ENCODE data around the gene EZH1. TPM values are rescaled to one million over a fixed set of nuclear protein-coding genes. Genes with fewer than 3 reads are reported as not detected.

Gene EZH1
- total and polyA plus RNA-seq, 7 donors, result 15.2 to 59.1 (median 32.7) TPM

- DNase-seq, result no peak
- 59 to 72% (median 69%) methylated on average over 3 of the region's 3 CpGs for WGBS, 3 donors
- Histone ChIP-seq H3K9me3 (no peaks in the 10 kb centered on the region), H3K36me3 (ENCODE audit: insufficient read depth in 1 of 2, low read depth in 1 of 2) (peaks cover 6 to 54% of the 10 kb centered on the region in 2 donors), H3K27me3 (ENCODE audit: insufficient read depth in 3 of 3, low read length in 2 of 3) (peaks cover 0 to 44% (median 17%) of the 10 kb centered on the region in 3 donors), H3K4me3 (no peak overlapping the region), H3K27ac (no peak overlapping the region), H3K4me1 (peaks cover 3% of the 10 kb centered on the region)
- peak in 1 of 4 donors; percentile 5 for ATAC-seq
- intact Hi-C loops (cut with DNase I), result no loop called here
- TF ChIP-seq CTCF (IDR thresholded peaks at IDR 0.05), result no peak
Observed at GRCh38 chr17:42779304-42779935, 34.6 kb upstream of the EZH1 start.

- H3K36me3 ChIP-seq (ENCODE audit: insufficient read depth in 1 of 2, low read depth in 1 of 2), result peaks cover 6 to 55% of the 10 kb centered on the region in 2 donors
- no peak for TF ChIP-seq CTCF (IDR thresholded peaks at IDR 0.05)
- 80 to 87% (median 86%) methylated on average over 5 of the region's 5 CpGs for WGBS, 3 donors
- no peaks in the 10 kb centered on the region for H3K9me3 ChIP-seq
- no peak overlapping the region for H3K27ac ChIP-seq
- intact Hi-C loops (cut with DNase I), result no loop called here
- no peak for ATAC-seq
- no peak for DNase-seq
- peaks cover 0 to 35% (median 13%) of the 10 kb centered on the region in 3 donors for H3K27me3 ChIP-seq (ENCODE audit: insufficient read depth in 3 of 3, low read length in 2 of 3)
- peaks cover 11% of the 10 kb centered on the region for H3K4me1 ChIP-seq
- no peak overlapping the region for H3K4me3 ChIP-seq
Observed at GRCh38 chr17:42778570-42778969, 33.7 kb upstream of the EZH1 start.

GRCh38 chr17:42775534-42776098 lies 30.8 kb upstream of the EZH1 start:
- DNase-seq (no peak), ATAC-seq (no peak)
- H3K9me3 ChIP-seq, result no peaks in the 10 kb centered on the region
- WGBS, 3 donors, result 54 to 62% (median 58%) methylated on average over 3 of the region's 3 CpGs
- H3K4me1 ChIP-seq, result peaks cover 15% of the 10 kb centered on the region
- H3K36me3 ChIP-seq (ENCODE audit: insufficient read depth in 1 of 2, low read depth in 1 of 2), result peaks cover 6 to 55% of the 10 kb centered on the region in 2 donors
- H3K27ac ChIP-seq, result no peak overlapping the region
- H3K27me3 ChIP-seq (ENCODE audit: insufficient read depth in 3 of 3, low read length in 2 of 3), result peaks cover 0 to 6% (median 0%) of the 10 kb centered on the region in 3 donors
- no peak for TF ChIP-seq CTCF (IDR thresholded peaks at IDR 0.05)
- intact Hi-C loops (cut with DNase I), result no loop called here
- no peak overlapping the region for H3K4me3 ChIP-seq

- ATAC-seq (no peak), DNase-seq (no peak)
- Histone ChIP-seq H3K9me3 (no peaks in the 10 kb centered on the region), H3K36me3 (ENCODE audit: insufficient read depth in 1 of 2, low read depth in 1 of 2) (peaks cover 3 to 49% of the 10 kb centered on the region in 2 donors), H3K27ac (peak overlapping the region; percentile 73), H3K4me3 (peak overlapping the region; percentile 72), H3K27me3 (ENCODE audit: insufficient read depth in 3 of 3, low read length in 2 of 3) (no peaks in the 10 kb centered on the region), H3K4me1 (peaks cover 15% of the 10 kb centered on the region)
- no peak for TF ChIP-seq CTCF (IDR thresholded peaks at IDR 0.05)
- WGBS, 3 donors, result 65 to 69% (median 65%) methylated on average over 3 of the region's 3 CpGs
- intact Hi-C loops (cut with DNase I), result loop anchor here in 1 of 2 donors (5.0 kb wide), 1 partner anchor 48 kb away; the partner anchor contains the start of gene BECN1
Observed at GRCh38 chr17:42774066-42774745, 29.4 kb upstream of the EZH1 start.
